ENCODE data around the gene GNG14.
A peak's percentile ranks its signal among the peaks of the same experiment; 100 is the strongest.
"Not testable (repeated sequence)": the region's sequence is repeated elsewhere in the genome, so short reads cannot be mapped to it uniquely, and the experiment has no call there.

The GNG14 gene

GRCh38 chr19:12687496-12688196 is at the start of gene GNG14:
Gene GNG14, plus strand, starts transcription at chr19:12687998. Its CDS starts 51 bp downstream, at chr19:12688049.
- no peak for DNase-seq (ENCODE audit: low spot score)

- no peak for DNase-seq (ENCODE audit: low spot score)
Observed at GRCh38 chr19:12638611-12639182, 49.1 kb upstream of the GNG14 start.

- DNase-seq (ENCODE audit: low spot score), result peak; percentile 67
Observed at GRCh38 chr19:12639901-12640613, 47.7 kb upstream of the GNG14 start.

GRCh38 chr19:12641456-12641855 is 46.3 kb upstream of the GNG14 start:
- no peak for DNase-seq (ENCODE audit: low spot score)

GRCh38 chr19:12642506-12642905 is 45.3 kb upstream of the GNG14 start:
- no peak for DNase-seq (ENCODE audit: low spot score)

- DNase-seq (ENCODE audit: low spot score), result not testable (repeated sequence)
Observed at GRCh38 chr19:12643716-12644115, 44.1 kb upstream of the GNG14 start.

- no peak for DNase-seq (ENCODE audit: low spot score)
Observed at GRCh38 chr19:12646551-12646950, 41.2 kb upstream of the GNG14 start.

- no peak for DNase-seq (ENCODE audit: low spot score)
Observed at GRCh38 chr19:12647047-12647446, 40.8 kb upstream of the GNG14 start.

- peak; percentile 52 for DNase-seq (ENCODE audit: low spot score)
Observed at GRCh38 chr19:12647490-12648071, 40.2 kb upstream of the GNG14 start.

GRCh38 chr19:12648088-12648487 is 39.7 kb upstream of the GNG14 start:
- no peak for DNase-seq (ENCODE audit: low spot score)

- no peak for DNase-seq (ENCODE audit: low spot score)
Observed at GRCh38 chr19:12649941-12650340, 37.9 kb upstream of the GNG14 start.

- no peak for DNase-seq (ENCODE audit: low spot score)
Observed at GRCh38 chr19:12652219-12652618, 35.6 kb upstream of the GNG14 start.

GRCh38 chr19:12655546-12655945 is 32.3 kb upstream of the GNG14 start:
- DNase-seq (ENCODE audit: low spot score), result no peak

- DNase-seq (ENCODE audit: low spot score), result no peak
Observed at GRCh38 chr19:12656899-12657571, 30.8 kb upstream of the GNG14 start.

- DNase-seq (ENCODE audit: low spot score), result no peak
Observed at GRCh38 chr19:12657966-12658365, 29.8 kb upstream of the GNG14 start.

- no peak for DNase-seq (ENCODE audit: low spot score)
Observed at GRCh38 chr19:12660980-12661379, 26.8 kb upstream of the GNG14 start.

- peak; percentile 53 for DNase-seq (ENCODE audit: low spot score)
Observed at GRCh38 chr19:12664406-12665280, 23.2 kb upstream of the GNG14 start.

GRCh38 chr19:12665281-12665573 is 22.6 kb upstream of the GNG14 start:
- no peak for DNase-seq (ENCODE audit: low spot score)

GRCh38 chr19:12665671-12666264 is 22.0 kb upstream of the GNG14 start:
- DNase-seq (ENCODE audit: low spot score), result no peak

- DNase-seq (ENCODE audit: low spot score), result peak; percentile 83
Observed at GRCh38 chr19:12666265-12667048, 21.3 kb upstream of the GNG14 start, which contains the start of the genes MAN2B1 and WDR83. Gene MAN2B1, minus strand, starts transcription at chr19:12666742. Its CDS starts 41 bp downstream, at chr19:12666701. Gene WDR83, plus strand, starts transcription at chr19:12666807. Its CDS starts 2,984 bp downstream, at chr19:12669791.
